Measurements from ENCODE around the gene SIRT7. TPM values are rescaled to one million over a fixed set of nuclear protein-coding genes. Genes with fewer than 3 reads are reported as not detected.

SIRT7 gene
- total RNA-seq, 1 donor from 2014 or later = 32.8 TPM

DNA sequence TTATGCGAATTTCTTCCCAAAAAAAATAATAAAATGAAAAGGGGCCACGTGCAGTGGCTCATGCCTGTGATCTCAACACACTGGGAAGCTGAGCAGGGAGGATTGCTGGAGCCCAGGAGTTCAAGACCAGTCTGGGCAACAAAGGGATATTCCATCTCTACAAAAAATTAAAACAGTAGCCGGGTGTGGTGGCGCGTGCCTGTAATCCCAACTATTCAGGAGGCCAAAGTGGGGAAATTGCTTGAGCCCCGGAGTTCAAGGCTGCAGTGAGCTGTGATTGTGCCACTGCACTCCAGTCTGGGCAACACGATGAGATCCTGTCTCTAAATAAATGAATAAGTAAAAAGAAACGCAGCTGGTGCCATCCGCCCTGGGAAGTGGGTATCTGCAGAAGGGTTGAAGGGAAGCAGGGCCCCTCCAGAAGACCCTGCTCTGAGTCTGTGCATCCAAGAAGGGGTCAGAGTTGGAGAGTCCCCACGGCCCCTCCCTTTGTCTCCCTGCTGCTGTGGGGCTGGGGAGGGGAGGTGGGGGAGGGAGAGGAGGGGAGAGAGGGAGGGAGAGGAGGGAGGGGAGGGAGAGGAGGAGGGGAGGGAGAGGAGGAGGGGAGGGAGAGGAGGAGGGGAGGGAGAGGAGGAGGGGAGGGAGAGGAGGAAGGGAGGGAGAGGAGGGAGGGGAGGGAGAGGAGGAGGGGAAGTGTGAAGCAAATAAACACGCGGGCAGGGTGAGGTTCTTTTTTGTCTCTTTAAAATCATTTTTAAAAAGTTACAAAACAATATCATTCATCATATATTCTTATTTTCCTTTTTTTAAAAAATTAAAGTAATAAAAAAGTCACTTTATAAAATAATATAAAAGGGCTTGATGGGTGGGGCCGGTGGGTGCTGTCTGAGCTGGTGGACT is 34.1 kb upstream of the SIRT7 start:
- intact Hi-C loops (cut with DNase I) = no loop called here

DNA sequence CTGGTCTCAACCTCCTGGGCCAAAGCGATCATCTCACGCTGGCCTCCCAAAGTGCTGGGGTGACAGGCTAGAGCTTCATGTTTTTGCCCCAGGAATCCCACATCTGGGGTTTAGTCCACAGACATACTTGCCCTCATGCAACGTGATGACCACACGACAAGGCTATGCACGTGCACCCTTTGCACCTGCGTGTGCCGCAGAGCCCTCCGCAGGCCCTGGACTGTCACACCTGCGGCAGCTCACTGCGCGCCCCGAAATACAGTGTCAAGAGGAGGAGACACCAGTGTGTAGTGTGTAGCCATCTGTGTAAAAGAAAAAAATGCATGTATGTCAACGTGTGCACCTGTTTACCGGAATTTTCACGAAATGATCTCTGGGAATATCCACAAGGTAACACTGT is 32.5 kb upstream of the SIRT7 start:
- intact Hi-C loops (cut with DNase I) = no loop called here
- no peaks in the 10 kb centered on the region for H3K36me3 ChIP-seq
- DNase-seq = no peak
- ATAC-seq = no peak
- TF ChIP-seq, protein P1, sequence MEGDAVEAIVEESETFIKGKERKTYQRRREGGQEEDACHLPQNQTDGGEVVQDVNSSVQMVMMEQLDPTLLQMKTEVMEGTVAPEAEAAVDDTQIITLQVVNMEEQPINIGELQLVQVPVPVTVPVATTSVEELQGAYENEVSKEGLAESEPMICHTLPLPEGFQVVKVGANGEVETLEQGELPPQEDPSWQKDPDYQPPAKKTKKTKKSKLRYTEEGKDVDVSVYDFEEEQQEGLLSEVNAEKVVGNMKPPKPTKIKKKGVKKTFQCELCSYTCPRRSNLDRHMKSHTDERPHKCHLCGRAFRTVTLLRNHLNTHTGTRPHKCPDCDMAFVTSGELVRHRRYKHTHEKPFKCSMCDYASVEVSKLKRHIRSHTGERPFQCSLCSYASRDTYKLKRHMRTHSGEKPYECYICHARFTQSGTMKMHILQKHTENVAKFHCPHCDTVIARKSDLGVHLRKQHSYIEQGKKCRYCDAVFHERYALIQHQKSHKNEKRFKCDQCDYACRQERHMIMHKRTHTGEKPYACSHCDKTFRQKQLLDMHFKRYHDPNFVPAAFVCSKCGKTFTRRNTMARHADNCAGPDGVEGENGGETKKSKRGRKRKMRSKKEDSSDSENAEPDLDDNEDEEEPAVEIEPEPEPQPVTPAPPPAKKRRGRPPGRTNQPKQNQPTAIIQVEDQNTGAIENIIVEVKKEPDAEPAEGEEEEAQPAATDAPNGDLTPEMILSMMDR (IDR thresholded peaks at IDR 0.05) = no peak
- H3K27ac ChIP-seq = no peak overlapping the region
- H3K27me3 ChIP-seq (ENCODE audit: low read depth) = no peaks in the 10 kb centered on the region
- no peaks in the 10 kb centered on the region for H3K9me3 ChIP-seq
- H3K4me3 ChIP-seq = no peak overlapping the region
- no peaks in the 10 kb centered on the region for H3K4me1 ChIP-seq

More for the DNA sequence above, 34.1 kb upstream of the SIRT7 start:
- no peaks in the 10 kb centered on the region for H3K4me1 ChIP-seq
- no peaks in the 10 kb centered on the region for H3K36me3 ChIP-seq
- no peak for ATAC-seq
- TF ChIP-seq, protein P1 (IDR thresholded peaks at IDR 0.05) = no peak
- no peaks in the 10 kb centered on the region for H3K9me3 ChIP-seq
- H3K27ac ChIP-seq = no peak overlapping the region
- H3K27me3 ChIP-seq (ENCODE audit: low read depth) = peaks cover 5% of the 10 kb centered on the region
- H3K4me3 ChIP-seq = no peak overlapping the region
- DNase-seq = no peak

DNA sequence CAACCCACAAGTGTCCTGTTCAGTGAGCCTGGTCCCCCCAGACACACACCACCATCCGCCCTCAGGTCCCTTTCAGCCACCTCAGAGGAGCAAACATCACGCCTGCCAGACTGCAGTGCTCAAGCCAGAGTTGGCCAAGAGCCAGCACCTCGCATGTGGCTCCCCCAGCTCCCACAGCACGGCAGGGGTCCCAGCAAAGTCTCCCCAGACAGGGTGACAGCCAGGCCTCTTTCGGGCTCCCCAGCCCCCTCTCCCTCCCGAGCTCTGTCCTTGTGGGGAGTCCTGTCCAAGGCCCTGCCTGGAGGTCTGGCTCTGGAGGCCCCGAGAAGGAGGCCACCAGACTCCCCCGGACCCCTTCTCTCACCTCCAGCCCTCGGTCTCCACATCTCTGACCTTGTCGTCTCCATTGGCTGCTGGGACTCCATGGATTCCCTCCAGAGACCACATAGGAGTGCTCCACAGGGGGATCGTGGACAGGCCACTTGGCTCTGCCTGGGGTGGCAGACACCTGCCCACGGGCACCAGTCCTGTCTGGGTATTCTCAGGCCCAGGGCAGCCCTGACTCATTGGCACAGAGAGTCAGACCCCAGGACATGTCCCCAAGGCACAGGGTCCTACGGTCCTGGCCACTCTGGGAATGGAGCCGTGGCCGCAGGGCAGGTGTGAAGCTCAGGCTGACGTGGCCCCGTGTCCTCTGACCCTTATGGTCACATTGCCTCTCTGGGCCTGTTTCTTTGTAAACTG is 30.8 kb upstream of the SIRT7 start:
- no peaks in the 10 kb centered on the region for H3K4me1 ChIP-seq
- H3K9me3 ChIP-seq = no peaks in the 10 kb centered on the region
- TF ChIP-seq, protein P1 (IDR thresholded peaks at IDR 0.05) = no peak
- DNase-seq = no peak
- no peaks in the 10 kb centered on the region for H3K36me3 ChIP-seq
- no peak overlapping the region for H3K4me3 ChIP-seq
- intact Hi-C loops (cut with DNase I) = no loop called here
- H3K27me3 ChIP-seq (ENCODE audit: low read depth) = no peaks in the 10 kb centered on the region
- no peak overlapping the region for H3K27ac ChIP-seq
- ATAC-seq = no peak

DNA sequence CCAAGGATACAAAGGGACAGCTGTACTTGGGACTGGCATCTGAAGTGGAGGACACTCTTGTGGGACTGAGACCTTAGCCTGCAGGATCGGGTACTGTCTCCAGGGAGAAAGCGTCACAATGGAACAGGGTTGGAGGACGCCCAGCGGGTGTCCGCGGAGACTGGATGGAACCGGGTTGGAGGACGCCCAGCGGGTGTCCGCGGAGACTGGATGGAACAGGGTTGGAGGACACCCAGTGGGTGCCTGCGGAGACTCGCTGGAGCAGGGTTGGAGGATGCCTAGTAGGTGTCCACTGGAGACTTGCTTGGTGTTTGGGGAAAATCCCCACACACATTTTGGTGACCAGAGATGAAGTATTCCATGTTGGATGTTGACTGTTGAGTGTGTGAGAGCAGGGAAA is 29.2 kb upstream of the SIRT7 start, which contains the start of gene MYADML2:
Gene MYADML2 (minus strand): TSS at position 45 of the 400 bp plus-strand sequence. CDS start 5,492 bp downstream, outside the sequence.
- no peak for DNase-seq

DNA sequence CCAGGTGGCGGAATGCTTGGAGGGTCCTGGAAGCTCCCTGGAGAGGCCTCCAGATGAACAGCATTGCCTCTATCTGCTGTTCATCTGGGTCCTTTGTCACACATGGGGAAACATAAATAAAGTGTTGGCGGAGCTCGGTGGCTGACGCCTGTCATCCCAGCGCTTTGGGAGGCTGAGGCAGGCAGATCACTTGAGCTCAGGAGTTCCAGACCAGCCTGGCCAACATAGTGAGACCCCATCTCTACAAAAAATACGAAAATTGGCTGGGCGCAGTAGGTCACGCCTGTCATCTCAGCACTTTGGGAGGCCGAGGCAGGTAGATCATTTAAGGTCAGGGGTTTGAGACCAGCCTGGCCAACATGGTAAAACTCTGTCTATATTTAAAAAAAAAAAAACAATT is 26.9 kb upstream of the SIRT7 start:
- Histone ChIP-seq H3K4me1 (no peaks in the 10 kb centered on the region), H3K27ac (no peak overlapping the region), H3K36me3 (no peaks in the 10 kb centered on the region), H3K27me3 (ENCODE audit: low read depth) (peaks cover 20% of the 10 kb centered on the region), H3K9me3 (no peaks in the 10 kb centered on the region), H3K4me3 (no peak overlapping the region)
- intact Hi-C loops (cut with DNase I) = no loop called here
- DNase-seq (no peak), ATAC-seq (no peak)
- TF ChIP-seq, protein P1 (IDR thresholded peaks at IDR 0.05) = no peak

More for the DNA sequence above, 29.2 kb upstream of the SIRT7 start, which contains the start of gene MYADML2:
- Histone ChIP-seq H3K4me3 (no peak within 1 kb of the TSS), H3K27me3 (ENCODE audit: low read depth) (peaks cover 11% of the 10 kb centered on the region), H3K9me3 (no peaks in the 10 kb centered on the region), H3K36me3 (no peaks in the 10 kb centered on the region), H3K27ac (no peak within 1 kb of the TSS), H3K4me1 (no peaks in the 10 kb centered on the region)
- intact Hi-C loops (cut with DNase I) = no loop called here
- no peak for ATAC-seq
- TF ChIP-seq, protein P1 (IDR thresholded peaks at IDR 0.05) = no peak
